ENCODE data around the gene UGT1A8.
"Not testable (repeated sequence)": the region's sequence is repeated elsewhere in the genome, so short reads cannot be mapped to it uniquely, and the experiment has no call there.

The UGT1A8 gene

GRCh38 chr2:233617476-233617875 is at the start of gene UGT1A8:
UGT1A8 (plus strand) TSS chr2:233617633; CDS start chr2:233617708, 75 bp downstream.
- DNase-seq: not testable (repeated sequence)

- no peak for DNase-seq
These were observed 46.4 kb upstream of the UGT1A8 start for GRCh38 chr2:233571001-233571400.

DNA sequence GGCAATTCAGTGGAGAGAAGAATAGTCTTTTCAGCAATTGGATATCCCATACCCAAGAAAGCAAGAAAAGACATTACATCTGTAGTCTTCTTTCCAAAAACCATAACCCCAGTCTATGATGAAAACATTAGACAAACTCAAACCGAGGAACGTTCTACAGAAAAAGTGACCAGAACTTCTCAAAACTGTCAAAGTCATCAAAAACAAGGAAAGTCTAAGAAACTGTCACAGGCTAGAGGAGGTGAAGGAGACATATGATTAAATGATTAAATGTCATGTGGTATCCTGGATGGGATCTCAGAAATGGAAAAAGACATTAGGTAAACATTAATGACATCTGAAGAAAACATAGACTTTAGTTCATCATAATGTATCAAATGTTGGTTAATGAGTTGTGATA is 46.0 kb upstream of the UGT1A8 start:
- no peak for DNase-seq

DNA sequence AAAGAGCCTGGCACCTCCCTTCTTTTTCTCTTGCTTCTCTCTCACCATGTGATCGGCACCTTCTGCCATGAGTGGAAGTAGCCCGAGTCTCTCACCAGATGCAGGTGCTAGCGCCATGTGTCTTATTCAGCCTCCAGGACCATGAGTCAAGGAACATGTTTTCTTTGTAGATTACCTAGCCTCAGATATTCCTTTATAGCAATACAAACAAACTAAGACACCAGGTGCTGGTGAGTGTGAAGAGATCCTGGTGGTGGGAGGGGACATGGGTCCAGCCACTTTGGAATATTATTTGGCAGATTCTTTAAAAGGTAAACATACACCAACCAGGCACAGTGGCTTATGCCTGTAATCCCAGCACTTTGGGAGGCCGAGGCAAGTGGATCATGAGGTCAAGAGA is 45.0 kb upstream of the UGT1A8 start:
- no peak for DNase-seq

- not testable (repeated sequence) for DNase-seq
These were observed 40.1 kb upstream of the UGT1A8 start for GRCh38 chr2:233577341-233577740.

DNA sequence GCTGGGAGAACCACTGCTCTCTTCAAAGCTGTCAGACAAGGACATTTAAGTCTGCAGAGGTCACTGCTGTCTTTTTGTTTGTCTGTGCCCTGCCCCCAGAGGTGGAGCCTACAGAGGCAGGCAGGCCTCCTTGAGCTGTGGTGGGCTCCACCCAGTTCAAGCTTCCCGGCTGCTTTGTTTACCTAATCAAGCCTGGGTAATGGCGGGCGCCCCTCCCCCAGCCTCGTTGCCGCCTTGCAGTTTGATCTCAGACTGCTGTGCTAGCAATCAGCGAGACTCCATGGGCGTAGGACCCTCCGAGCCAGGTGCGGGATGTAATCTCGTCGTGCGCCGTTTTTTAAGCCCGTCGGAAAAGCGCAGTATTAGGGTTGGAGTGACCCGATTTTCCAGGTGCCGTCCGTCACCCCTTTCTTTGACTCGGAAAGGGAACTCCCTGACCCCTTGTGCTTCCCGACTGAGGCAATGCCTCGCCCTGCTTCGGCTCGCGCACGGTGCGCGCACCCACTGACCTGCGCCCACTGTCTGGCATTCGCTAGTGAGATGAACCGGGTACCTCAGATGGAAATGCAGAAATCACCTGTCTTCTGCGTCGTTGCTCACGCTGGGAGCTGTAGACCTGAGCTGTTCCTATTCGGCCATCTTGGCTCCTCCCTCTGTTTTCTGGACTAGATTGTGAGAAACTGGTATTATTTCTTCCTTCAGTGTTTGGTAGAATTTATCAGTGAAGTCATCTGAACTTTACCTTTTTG is 34.0 kb upstream of the UGT1A8 start:
- DNase-seq: not testable (repeated sequence)

DNA sequence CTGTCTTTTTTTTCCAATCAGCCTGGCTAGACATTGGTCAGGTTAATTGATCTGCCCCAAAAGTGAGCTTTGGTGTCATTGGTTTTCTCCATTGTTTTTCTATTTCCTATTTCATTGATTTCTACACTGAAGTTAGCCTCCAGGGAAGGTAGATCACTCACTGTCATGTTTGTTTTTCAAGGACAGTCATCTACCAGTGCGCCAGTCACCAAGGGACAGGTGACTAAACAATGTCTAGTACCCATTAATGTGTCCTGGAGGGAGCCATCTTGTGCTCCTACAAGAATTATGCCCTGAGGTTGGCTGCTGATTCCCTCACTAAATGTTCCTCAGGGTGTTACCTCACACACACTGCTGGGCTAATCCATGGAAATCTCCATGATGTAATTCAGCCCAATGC is 33.2 kb upstream of the UGT1A8 start:
- DNase-seq: no peak

DNA sequence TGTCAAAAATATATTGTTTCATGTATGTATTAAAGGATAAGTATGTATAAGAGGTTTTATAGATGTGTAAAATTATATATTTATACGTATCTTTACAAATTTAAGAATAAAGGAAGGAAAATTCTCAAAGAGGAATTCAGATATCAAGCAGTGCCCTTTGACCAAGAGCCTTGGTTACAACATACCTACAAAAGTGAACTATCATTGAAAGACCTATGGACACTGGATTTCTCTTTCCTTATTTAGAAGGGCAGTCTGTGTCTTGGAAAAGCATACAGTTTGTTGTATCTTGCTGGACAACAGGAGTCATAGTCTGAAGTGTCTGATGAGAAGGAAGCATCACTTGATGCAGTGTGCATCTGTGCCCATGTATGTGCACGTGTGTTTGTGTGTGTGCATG is 29.0 kb upstream of the UGT1A8 start:
- DNase-seq: no peak

DNA sequence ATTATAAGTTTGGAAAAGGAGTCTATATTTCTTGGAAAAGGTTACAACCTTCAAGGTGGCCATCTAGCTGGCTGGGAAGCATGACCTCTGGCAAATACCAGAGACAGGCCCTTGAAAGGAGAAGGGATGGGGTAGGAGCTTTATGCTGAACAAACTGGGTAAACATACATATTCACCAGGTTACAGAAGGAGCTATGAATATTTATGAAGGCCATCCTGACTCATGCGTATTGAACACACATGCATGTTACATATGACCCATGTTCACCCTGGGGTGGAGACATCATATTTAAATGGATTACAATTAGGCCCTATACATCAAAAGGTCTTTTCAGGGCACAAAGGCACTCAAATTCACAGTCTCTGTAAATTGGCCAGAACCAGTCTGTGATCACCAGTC is 24.7 kb upstream of the UGT1A8 start:
- DNase-seq: not testable (repeated sequence)

DNA sequence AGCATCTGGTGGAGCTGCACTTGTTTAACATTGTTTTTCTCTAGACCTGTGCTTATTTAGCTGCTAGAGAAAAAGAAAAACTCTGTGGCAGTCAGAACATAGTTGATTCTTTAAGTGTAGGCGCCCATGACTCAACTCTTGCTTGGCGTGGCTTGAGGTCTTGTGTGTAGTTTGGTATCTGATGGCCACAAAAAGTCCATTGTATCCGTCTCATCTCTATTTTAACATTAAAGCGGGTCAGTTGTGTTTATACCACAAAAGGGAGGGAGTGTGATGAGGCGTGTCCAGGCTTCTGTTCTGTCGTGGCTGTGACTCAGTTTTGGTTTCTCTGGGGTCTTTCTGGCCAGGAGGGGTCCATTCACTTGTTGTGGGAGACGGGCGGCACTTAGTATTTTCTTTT is 24.2 kb upstream of the UGT1A8 start:
- DNase-seq: no peak

GRCh38 chr2:233597522-233597921 is 19.9 kb upstream of the UGT1A8 start:
- no peak for DNase-seq

- no peak for DNase-seq
These were observed 18.5 kb upstream of the UGT1A8 start for GRCh38 chr2:233598952-233599351.

- no peak for DNase-seq
These were observed 17.0 kb upstream of the UGT1A8 start for GRCh38 chr2:233600386-233600785.

GRCh38 chr2:233602076-233602475 is 15.4 kb upstream of the UGT1A8 start:
- no peak for DNase-seq

DNA sequence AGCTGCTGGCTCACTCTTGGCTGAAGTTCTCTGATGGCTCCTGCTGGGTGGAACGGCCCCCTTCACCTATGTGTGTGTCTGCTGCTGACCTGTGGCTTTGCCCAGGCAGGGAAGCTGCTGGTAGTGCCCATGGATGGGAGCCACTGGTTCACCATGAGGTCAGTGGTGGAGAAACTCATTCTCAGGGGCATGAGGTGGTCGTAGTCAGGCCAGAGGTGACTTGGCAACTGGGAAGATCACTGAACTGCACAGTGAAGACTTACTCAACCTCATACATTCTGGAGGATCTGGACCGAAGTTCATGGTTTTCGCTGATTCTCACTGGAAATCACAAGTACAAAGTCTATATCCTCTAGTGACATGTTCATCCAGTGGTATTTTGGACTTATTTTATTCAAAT is 13.9 kb upstream of the UGT1A8 start:
- DNase-seq: no peak

DNA sequence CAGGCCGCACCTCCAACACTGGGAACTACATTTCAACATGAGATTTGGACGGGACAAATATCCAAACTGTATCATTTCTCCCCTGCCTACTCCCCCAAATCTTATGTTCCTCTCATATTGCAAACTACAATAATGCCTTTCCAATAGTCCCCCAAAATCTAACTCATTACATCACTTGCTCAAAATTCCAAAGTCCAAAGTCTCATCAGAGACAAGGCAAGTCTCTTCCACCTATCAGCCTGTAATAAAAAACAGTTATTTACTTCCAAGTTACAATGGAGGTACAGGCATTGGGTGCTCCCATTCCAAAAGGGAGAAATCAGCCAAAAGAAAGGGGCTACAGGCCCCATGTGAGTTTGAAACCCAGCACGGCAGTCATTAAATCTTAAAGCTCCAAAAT is 12.6 kb upstream of the UGT1A8 start:
- no peak for DNase-seq

GRCh38 chr2:233605680-233606079 is 11.8 kb upstream of the UGT1A8 start:
- no peak for DNase-seq

- DNase-seq: no peak
These were observed 6.1 kb upstream of the UGT1A8 start for GRCh38 chr2:233611284-233611683.

DNA sequence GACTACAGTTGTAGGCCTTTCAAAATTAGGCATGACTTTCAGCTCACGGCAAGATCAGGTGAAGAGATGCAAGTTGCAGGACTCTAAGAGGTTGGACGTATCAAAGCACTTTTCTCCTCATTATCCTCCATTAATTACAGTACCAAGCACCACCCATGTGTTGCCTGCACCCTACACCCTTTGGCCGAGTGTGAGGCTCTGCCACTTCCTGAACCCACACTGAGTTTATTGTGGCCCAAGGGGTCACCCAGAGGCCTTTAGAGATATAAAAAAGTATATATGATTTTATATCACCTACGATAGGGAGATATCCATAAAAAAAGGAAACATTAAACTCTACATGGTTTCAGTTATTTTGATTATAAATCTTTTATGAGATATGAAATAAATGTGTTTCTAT is 2.8 kb downstream of the UGT1A8 start:
- DNase-seq: no peak

DNA sequence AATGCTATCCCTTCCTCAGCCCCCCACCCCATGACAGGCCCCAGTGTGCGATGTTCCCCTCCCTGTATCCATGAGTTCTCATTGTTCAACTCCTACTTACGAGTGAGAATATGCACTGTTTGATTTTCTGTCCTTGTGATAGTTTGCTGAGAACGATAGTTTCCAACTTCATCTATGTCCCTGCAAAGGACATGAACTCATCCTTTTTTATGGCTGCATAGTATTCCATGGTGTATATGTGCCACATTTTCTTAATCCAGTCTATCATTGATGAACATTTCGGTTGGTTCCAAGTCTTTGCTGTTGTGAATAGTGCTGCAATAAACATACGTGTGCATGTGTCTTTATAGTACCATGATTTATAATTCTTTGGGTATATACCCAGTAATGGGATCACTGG is 4.4 kb downstream of the UGT1A8 start:
- DNase-seq: not testable (repeated sequence)

DNA sequence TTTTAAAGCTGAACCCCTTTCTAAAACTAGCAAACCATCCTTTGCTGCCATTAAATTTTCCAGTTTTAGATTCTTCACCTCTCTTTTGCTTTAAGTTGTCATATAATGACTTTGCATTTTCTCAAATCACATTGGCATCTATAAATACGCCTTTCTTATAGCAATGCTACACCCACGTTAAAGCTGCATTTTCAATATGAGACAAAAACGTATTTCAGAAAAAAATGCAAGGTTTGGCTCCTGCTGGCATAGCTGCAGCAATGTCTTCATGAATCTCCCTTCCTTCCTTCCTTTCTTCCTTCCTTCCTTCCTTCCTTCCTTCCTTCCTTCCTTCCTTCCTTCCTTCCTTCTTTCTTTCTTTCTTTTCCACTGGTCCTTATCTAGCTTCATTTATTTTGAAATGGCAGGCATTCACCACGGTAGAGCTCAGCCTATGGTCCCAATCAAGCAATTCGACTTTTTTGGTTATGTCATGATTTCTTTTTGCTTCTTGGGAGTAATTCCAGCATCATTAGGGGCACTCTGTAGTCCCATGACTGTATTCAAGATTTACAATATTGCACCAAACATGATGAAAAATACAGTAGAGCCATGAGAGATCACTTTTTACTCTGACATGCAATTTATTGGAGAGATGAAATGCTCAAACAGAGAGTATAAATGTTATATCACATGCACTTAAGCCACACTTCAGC is 10.0 kb downstream of the UGT1A8 start:
- DNase-seq: no peak

DNA sequence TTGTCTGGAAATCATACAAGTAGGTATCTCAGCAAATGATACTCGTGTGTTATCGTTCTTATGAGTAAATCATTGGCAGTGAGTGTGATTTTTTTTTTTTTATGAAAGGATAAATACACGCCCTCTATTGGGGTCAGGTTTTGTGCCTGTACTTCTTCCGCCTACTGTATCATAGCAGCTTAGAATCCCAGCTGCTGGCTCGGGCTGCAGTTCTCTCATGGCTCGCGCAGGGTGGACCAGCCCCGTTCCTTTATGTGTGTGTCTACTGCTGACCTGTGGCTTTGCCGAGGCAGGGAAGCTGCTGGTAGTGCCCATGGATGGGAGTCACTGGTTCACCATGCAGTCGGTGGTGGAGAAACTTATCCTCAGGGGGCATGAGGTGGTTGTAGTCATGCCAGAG is 18.9 kb downstream of the UGT1A8 start, which contains the start of gene UGT1A10:
TSS of gene UGT1A10 (plus strand) at position 143 of the 400 bp plus-strand sequence. CDS start at position 218, 75 bp downstream.
- not testable (repeated sequence) for DNase-seq

DNA sequence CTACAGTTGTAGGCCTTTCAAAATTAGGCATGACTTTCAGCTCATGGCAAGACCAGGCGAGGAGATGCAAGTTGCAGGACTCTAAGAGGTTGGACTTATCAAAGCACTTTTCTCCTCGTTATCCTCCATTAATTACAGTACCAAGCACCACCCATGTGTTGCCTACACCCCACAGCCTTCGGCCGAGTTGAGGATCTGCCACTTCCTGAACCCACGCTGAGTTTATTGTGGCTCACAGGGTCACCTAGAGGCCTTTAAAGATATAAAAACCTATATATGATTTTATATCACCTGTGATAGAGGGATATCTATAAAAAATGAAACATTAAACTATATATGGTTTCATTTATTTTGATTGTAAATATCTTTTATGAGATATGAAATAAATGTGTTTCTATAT is 21.4 kb downstream of the UGT1A8 start:
- DNase-seq: no peak

- DNase-seq: no peak
These were observed 22.4 kb downstream of the UGT1A8 start for GRCh38 chr2:233639860-233640259.

Data from CD4-positive, alpha-beta T cell treated with Interleukin-10 for 1 hour (primary cell).